GM19328 (cell line): ENCODE data around the gene GNA12.
"Not testable (repeated sequence)": the region's sequence is repeated elsewhere in the genome, so short reads cannot be mapped to it uniquely, and the experiment has no call there.

ENCODE experiments used
- ATAC-seq: cut with Tn5 transposase; IDR thresholded peaks from one replicate; pipeline ENCODE4 v1.9.1; 2021; ENCODE audit warnings: mild to moderate bottlenecking, moderate library complexity; ENCODE audit not compliant: unreplicated experiment

GNA12 gene

DNA sequence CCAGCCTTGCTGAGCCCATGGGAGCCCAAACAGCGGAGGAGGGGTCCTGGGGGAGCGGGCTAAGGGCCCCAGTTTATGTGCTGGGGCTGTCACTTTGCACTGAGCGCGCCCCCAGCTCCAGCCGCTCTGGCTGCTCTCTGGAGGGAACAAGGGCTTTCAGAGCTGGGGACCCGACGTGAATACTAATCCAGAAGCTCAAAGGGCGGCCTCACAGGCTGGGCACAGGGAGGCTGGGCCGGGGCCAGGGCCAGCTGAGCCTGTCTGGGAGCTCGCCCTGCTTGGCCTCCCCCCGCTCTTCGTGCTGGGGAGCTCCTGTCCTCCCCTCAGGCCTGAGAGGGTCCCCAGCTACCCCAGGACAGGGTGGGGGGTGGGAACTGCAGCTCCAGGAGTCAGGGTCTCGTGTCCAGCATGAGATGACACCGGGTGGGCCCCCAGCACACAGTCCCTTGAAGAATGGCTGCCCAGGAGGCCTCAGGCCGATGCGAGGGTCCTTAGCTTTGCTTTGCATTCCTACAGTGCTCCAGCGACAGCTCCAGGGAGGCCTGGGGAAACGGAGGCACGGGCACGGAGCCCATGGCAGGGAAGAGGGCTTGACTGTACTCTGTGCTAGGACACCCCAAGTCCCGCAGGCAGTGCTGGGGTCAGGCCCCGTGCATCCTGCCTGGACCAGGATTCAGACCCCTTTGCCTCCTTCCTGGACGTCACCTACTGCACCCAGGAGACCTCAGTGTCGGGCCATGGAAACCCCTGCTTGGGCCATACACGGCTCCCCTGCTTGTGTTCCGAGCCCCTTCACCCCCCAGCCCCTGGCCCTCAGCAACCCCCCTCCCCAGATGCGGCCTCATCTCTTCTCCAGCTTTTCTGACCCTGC, 161.9 kb downstream of the GNA12 start:
- ATAC-seq: no peak

DNA sequence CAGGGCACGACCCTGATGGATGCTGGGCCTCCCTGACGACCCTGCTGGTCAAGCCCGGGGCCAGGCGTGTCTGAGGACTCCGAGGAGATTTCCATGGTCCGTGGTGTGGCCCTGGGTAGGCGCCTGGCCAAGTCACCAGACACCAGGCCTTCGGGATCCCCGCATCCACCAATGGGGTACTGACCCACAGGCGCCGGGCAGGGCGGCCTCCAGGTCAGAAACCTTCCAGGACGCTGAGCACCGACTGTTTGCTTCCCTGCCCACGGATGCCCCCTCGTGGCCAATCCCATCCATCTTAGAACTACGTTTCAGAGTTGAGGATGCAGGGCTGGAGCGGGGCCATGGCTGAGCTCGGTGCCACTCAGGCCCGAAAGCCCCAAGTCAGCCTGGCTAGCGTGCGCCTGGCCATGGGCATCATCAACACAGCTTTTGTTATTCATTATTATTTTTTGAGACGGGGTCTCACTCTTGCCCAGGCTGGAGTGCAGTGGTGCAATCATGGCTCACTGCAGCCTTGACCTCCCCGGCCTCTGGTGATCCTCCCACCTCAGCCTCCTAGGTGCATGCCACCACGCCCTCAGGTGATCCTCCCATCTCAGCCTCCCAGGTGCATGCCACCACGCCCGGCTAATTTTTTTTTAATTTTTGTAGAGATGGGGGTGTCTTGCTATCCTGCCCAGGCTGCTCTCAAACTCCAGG, 163.2 kb downstream of the GNA12 start:
- no peak for ATAC-seq

DNA sequence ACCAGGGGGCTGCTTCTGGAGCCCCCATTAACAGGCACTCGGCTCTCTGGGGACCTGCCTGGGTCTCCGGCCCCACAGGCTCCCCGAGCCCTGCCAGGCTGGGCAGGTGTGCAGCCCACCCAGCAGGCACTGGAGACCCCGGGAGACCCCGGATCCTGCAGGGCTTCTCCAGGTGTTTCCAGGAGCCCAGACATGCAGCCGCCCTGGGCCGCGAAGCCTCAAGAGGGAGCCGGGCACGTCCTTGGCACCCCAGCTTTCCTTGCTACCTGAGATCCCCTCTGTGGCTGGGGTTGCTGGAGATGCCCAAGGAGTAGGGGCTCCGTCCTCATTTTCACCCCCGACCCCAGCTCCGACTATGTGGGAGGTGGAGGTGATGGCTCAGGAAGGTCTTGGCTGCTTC, 163.9 kb downstream of the GNA12 start:
- ATAC-seq: no peak

DNA sequence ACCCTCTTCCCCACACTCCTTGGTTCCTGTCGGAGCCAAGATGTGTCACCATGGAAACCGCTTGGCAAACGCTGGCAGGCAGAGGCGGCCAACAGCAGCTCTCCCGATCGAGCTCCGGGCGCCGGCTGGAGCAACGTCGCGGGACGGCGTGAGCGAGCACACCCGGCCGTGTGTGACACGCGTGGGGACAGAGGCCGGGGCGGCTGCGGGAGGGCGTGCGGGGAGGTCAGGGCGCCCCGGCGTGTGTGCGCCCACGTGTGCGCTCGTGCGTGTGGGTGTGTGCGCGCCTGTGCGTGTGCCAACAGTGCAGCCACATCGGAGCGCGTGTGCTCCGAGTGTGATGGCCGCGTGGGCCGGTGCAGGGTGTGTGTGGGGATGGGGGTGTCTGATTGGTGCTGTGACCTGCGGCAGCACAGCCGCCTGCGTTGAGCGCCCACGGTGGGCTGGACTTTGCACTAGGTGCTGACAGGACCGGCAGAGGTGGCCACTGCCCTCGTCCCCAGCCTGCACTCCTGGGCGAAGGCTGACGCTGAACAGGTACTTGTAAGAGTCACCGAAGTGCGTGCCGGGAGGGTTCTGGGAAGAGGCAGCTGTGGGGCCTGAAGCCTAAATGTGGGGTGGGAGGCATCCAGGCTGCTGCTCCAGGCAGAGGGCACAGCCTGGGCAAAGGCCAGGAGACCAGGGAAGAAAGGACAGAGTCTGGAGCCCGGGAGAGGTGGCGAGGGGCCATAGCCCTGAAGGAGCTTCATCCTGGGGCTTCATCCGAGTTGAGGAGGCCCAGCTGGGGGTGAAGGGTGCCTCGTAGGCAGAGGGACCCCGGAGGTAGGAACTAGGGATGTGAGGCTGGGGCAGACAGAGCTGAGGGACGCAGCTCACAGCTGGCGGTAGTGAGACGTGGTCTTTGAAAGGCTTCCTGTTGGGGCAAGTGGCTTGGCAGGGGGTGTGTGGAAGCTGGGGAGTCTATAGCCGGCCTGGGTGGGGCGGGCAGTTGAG, 164.7 kb downstream of the GNA12 start:
- ATAC-seq: not testable (repeated sequence)

DNA sequence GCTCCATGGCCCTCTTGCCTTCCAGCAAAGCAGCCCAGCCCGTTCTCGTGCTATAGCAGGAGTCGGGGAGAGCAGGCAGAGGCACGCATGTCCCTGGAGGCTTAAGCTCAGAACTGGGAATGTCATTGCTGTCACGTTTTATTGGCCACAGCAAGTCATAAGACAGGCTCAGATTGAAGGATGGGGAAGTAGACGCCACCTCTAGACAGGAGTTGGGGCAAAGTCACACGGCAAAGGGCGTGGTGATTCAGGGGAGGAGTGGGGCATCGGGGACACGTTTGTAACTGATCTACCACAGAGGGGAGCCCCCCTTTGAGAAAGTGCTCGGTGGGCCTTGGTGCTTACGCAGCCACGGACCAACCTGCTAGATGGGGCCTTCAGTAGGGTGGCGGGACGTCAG, 165.7 kb downstream of the GNA12 start:
- not testable (repeated sequence) for ATAC-seq
